Loucy (cell line): ENCODE results near the gene TMEM178B.

ENCODE experiments used
- H2AFZ ChIP-seq: fragments of 200-600 bp; sonication (generic); 2 replicates; pipeline ENCODE4 v1.6.0; 2016; ENCODE audit warnings: antibody characterized with exemption, mild to moderate bottlenecking, low read length, moderate library complexity
- H3F3A ChIP-seq: fragments of 200-600 bp; 2 replicates; pipeline ENCODE4 v1.6.0; 2016; ENCODE audit warnings: antibody characterized with exemption, low read depth, mild to moderate bottlenecking
- H3K27me3 ChIP-seq: fragments of 200-600 bp; sonication (generic); 2 replicates; pipeline ENCODE4 v1.6.1; 2014; ENCODE audit warnings: low read length, mild to moderate bottlenecking; ENCODE audit not compliant: insufficient read depth, poor library complexity, severe bottlenecking
- H3K36me3 ChIP-seq: fragments of 200-600 bp; sonication (generic); 2 replicates; pipeline ENCODE4 v1.6.1; 2016; ENCODE audit warnings: low read length; ENCODE audit not compliant: insufficient read depth
- H3K4me1 ChIP-seq: fragments of 200-600 bp; sonication (generic); 2 replicates; pipeline ENCODE4 v1.5.1; 2014; ENCODE audit warnings: low read length, mild to moderate bottlenecking; ENCODE audit not compliant: insufficient read depth, poor library complexity, severe bottlenecking
- H3K4me2 ChIP-seq: fragments of 200-600 bp; sonication (generic); 2 replicates; pipeline ENCODE4 v1.6.0; 2014; ENCODE audit warnings: antibody characterized with exemption, low read length, low read depth, mild to moderate bottlenecking; ENCODE audit not compliant: poor library complexity, severe bottlenecking
- H3K4me3 ChIP-seq: fragments of 200-600 bp; sonication (generic); 2 replicates; pipeline ENCODE4 v1.5.1; 2014; ENCODE audit warnings: low read length, mild to moderate bottlenecking, mixed read lengths; ENCODE audit not compliant: poor library complexity, severe bottlenecking
- H3K79me2 ChIP-seq: fragments of 200-600 bp; sonication (generic); 2 replicates; pipeline ENCODE4 v1.6.1; 2014; ENCODE audit warnings: low read length; ENCODE audit not compliant: insufficient read depth
- H3K9ac ChIP-seq: fragments of 200-600 bp; sonication (generic); 2 replicates; pipeline ENCODE4 v1.6.0; 2014; ENCODE audit warnings: mild to moderate bottlenecking, low read depth, low read length, moderate library complexity; ENCODE audit not compliant: poor library complexity, severe bottlenecking
- H3K9me2 ChIP-seq: fragments of 200-600 bp; sonication (generic); replicated peaks from 2 replicates; pipeline ENCODE4 v1.6.1; 2016; ENCODE audit warnings: low read depth, low read length, mixed read lengths
- H3K9me3 ChIP-seq: fragments of 200-600 bp; sonication (generic); 2 replicates; pipeline ENCODE4 v1.6.1; 2014; ENCODE audit warnings: mild to moderate bottlenecking, antibody characterized with exemption, low read length, low read depth; ENCODE audit not compliant: insufficient read depth
- H4K20me1 ChIP-seq: fragments of 200-600 bp; sonication (generic); 2 replicates; pipeline ENCODE4 v1.6.0; 2014; ENCODE audit warnings: antibody characterized with exemption, low read length, mild to moderate bottlenecking; ENCODE audit not compliant: insufficient read depth, poor library complexity, severe bottlenecking
- EZH2phosphoT487 ChIP-seq: fragments of 200-600 bp; IDR thresholded peaks from 2 replicates; pipeline ENCODE4 v1.6.1; 2018; ENCODE audit warnings: antibody characterized with exemption, mild to moderate bottlenecking, moderate library complexity, borderline replicate concordance
- TF ChIP-seq, protein P1 (sequence below): fragments of 200-600 bp; sonication (generic); conservative IDR thresholded peaks from 2 replicates; pipeline ENCODE4 v1.5.1; 2014; ENCODE audit warnings: mild to moderate bottlenecking, antibody characterized with exemption, low read length

Gene TMEM178B

DNA sequence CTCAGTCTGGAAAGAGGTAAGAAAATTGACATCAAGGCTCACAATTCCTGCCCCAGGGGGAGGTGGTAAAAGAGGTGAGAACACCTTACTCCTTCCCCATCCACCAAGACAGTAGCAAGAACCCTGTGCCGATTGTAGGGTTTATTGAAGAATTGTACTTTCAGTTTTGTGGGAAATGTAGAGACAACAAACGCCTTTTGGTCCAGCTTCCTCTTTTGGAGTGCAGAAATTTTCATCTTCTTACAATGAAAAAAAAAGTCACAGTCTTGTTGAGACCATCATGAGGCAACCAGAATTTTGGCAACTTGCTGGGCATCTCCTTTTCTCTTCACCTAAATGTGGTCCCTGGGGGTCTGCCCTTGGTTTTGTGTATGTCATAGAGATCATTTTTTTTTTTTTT, 217.7 kb downstream of the TMEM178B start:
- Histone ChIP-seq H3K4me2 (peak overlapping the region; percentile 48), H3K4me1 (no peaks in the 10 kb centered on the region), H3K9ac (no peak overlapping the region)

DNA sequence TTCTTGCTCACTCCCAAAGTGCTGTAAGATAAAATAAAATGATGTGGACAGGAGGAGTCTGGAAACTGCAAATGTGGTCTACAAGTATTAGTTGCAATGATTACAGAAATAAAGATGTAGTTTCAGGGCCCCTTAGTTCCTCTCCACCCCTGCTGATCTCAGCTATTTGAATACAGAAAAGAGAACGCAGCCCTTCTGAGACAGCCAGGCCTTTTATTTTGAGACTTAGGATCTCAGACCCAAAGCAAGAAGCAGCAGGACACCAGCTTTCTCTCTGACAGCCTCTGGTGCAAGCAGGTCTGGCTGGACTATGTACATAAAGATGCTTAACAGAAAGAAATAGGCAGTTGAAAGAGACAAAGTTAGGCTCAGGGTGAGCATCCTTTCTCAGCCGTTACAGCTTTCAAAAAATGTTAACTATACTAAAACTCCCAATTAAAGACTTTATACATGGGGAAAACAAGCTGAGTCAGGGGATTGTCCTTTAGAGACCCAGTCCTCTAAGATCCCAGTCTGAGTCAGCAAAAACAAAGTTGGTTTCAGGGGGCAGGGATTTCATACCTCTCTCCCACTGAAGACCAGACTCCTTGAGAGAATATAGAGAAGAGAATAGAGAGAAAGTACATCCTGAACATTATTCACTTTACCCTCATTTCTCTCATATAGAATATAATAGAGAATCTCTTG, 220.4 kb downstream of the TMEM178B start:
- no peaks in the 10 kb centered on the region for H3K4me1 ChIP-seq
- H3K79me2 ChIP-seq = no peaks in the 10 kb centered on the region
- TF ChIP-seq EZH2phosphoT487 = no peak
- TF ChIP-seq, protein P1, sequence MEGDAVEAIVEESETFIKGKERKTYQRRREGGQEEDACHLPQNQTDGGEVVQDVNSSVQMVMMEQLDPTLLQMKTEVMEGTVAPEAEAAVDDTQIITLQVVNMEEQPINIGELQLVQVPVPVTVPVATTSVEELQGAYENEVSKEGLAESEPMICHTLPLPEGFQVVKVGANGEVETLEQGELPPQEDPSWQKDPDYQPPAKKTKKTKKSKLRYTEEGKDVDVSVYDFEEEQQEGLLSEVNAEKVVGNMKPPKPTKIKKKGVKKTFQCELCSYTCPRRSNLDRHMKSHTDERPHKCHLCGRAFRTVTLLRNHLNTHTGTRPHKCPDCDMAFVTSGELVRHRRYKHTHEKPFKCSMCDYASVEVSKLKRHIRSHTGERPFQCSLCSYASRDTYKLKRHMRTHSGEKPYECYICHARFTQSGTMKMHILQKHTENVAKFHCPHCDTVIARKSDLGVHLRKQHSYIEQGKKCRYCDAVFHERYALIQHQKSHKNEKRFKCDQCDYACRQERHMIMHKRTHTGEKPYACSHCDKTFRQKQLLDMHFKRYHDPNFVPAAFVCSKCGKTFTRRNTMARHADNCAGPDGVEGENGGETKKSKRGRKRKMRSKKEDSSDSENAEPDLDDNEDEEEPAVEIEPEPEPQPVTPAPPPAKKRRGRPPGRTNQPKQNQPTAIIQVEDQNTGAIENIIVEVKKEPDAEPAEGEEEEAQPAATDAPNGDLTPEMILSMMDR = no peak
- no peaks in the 10 kb centered on the region for H4K20me1 ChIP-seq
- no peak overlapping the region for H3K9ac ChIP-seq
- no peaks in the 10 kb centered on the region for H3K9me2 ChIP-seq
- no peak overlapping the region for H2AFZ ChIP-seq
- no peaks in the 10 kb centered on the region for H3K9me3 ChIP-seq
- no peaks in the 10 kb centered on the region for H3K27me3 ChIP-seq
- H3K4me2 ChIP-seq = no peak overlapping the region
- H3K36me3 ChIP-seq = no peaks in the 10 kb centered on the region
- no peaks in the 10 kb centered on the region for H3F3A ChIP-seq
- H3K4me3 ChIP-seq = no peak overlapping the region

More for the DNA sequence above, 217.7 kb downstream of the TMEM178B start:
- Histone ChIP-seq H3K79me2 (no peaks in the 10 kb centered on the region), H3K9me2 (no peaks in the 10 kb centered on the region), H3F3A (no peaks in the 10 kb centered on the region), H3K36me3 (no peaks in the 10 kb centered on the region), H3K9me3 (no peaks in the 10 kb centered on the region), H3K4me3 (peak overlapping the region; percentile 37), H4K20me1 (no peaks in the 10 kb centered on the region), H2AFZ (peak overlapping the region; percentile 79), H3K27me3 (no peaks in the 10 kb centered on the region)
- TF ChIP-seq, protein P1 = no peak
- no peak for TF ChIP-seq EZH2phosphoT487

DNA sequence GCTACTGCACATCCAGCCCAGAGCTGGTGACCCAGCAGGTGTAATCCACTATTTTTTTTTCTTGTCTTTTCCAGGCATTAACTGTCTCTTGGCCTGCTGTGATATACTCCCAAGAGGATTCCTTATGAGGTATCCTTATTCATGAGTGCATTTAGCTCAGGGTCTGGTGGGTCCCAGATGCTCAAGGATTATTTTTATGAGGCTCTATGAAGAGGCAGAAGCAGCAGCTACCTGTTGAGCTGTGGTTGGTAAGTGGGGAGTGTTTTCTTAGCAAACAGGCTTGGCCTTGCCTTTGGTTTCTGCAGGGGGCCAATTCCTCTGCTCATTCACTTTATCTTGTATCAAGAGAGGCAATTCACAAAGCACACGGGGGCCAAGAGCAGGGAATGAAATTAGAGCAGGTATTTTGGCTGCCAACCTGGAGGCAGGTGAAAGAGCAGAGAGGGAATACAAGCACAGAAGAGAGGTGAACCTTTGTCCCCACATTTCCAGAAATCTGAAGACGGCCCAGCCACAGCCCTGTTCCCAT, 221.6 kb downstream of the TMEM178B start:
- Histone ChIP-seq H2AFZ (no peak overlapping the region), H3K79me2 (no peaks in the 10 kb centered on the region), H3F3A (no peaks in the 10 kb centered on the region), H4K20me1 (no peaks in the 10 kb centered on the region), H3K4me2 (no peak overlapping the region), H3K9me3 (no peaks in the 10 kb centered on the region), H3K4me1 (no peaks in the 10 kb centered on the region), H3K9ac (no peak overlapping the region), H3K4me3 (no peak overlapping the region), H3K27me3 (no peaks in the 10 kb centered on the region), H3K9me2 (no peaks in the 10 kb centered on the region), H3K36me3 (no peaks in the 10 kb centered on the region)
- TF ChIP-seq EZH2phosphoT487 = no peak
- TF ChIP-seq, protein P1 = no peak
